Measurements from ENCODE around the gene CREB5. TPM values are rescaled to one million over a fixed set of nuclear protein-coding genes. Genes with fewer than 3 reads are reported as not detected.

CREB5 gene
- polyA plus RNA-seq, 1 experiment, result 3.9 TPM

GRCh38 chr7:28643584-28644340 lies 231.4 kb downstream of the CREB5 start:
- TF ChIP-seq CTCF (IDR thresholded peaks at IDR 0.05; ENCODE audit: insufficient read depth, low read depth, low read length), result no peak
- Histone ChIP-seq H3K4me3 (ENCODE audit: low read depth, low read length) (no peak overlapping the region), H3K27me3 (ENCODE audit: control insufficient read depth, insufficient read depth, low read length) (no peaks in the 10 kb centered on the region; the same call in 1 of the 2 replicates), H3K36me3 (ENCODE audit: control insufficient read depth, insufficient read depth, low read length) (no peaks in the 10 kb centered on the region)
- ChIA-PET CTCF (no interaction called here), POLR2A (no interaction called here)
- DNase-seq (ENCODE audit: low read depth), result no peak

GRCh38 chr7:28645866-28646265 lies 233.5 kb downstream of the CREB5 start:
- DNase-seq (ENCODE audit: low read depth), result no peak
- no peak overlapping the region for H3K4me3 ChIP-seq (ENCODE audit: low read depth, low read length)
- ChIA-PET CTCF (interaction anchor here (1.0 to 1.4 kb wide), 2 partner anchors 11 to 16 kb away, joined by 3 read pairs; no protein-coding TSS in a partner anchor), POLR2A (no interaction called here)
- H3K36me3 ChIP-seq (ENCODE audit: control insufficient read depth, insufficient read depth, low read length), result no peaks in the 10 kb centered on the region
- H3K27me3 ChIP-seq (ENCODE audit: control insufficient read depth, insufficient read depth, low read length), result no peaks in the 10 kb centered on the region; the same call in 1 of the 2 replicates
- TF ChIP-seq CTCF (IDR thresholded peaks at IDR 0.05; ENCODE audit: insufficient read depth, low read depth, low read length), result no peak

- no peak for DNase-seq (ENCODE audit: low read depth)
- Histone ChIP-seq H3K4me3 (ENCODE audit: low read depth, low read length) (no peak overlapping the region), H3K36me3 (ENCODE audit: control insufficient read depth, insufficient read depth, low read length) (no peaks in the 10 kb centered on the region), H3K27me3 (ENCODE audit: control insufficient read depth, insufficient read depth, low read length) (no peaks in the 10 kb centered on the region; the same call in 1 of the 2 replicates)
- CTCF ChIA-PET, result interaction anchor here (1.4 kb wide), 1 partner anchor 16 kb away, joined by 3 read pairs; no protein-coding TSS in a partner anchor
- POLR2A ChIA-PET, result interaction anchor here (0.7 kb wide), 1 partner anchor 9 kb away, joined by 3 read pairs; no protein-coding TSS in a partner anchor
- no peak for TF ChIP-seq CTCF (IDR thresholded peaks at IDR 0.05; ENCODE audit: insufficient read depth, low read depth, low read length)
Measured at GRCh38 chr7:28646376-28647075, 234.2 kb downstream of the CREB5 start.

- ChIA-PET POLR2A (interaction anchor here (0.7 kb wide), 1 partner anchor 8 kb away, joined by 3 read pairs; no protein-coding TSS in a partner anchor), CTCF (interaction anchor here (1.4 kb wide), 1 partner anchor 15 kb away, joined by 3 read pairs; no protein-coding TSS in a partner anchor)
- no peak for TF ChIP-seq CTCF (IDR thresholded peaks at IDR 0.05; ENCODE audit: insufficient read depth, low read depth, low read length)
- no peak for DNase-seq (ENCODE audit: low read depth)
- Histone ChIP-seq H3K4me3 (ENCODE audit: low read depth, low read length) (no peak overlapping the region), H3K36me3 (ENCODE audit: control insufficient read depth, insufficient read depth, low read length) (no peaks in the 10 kb centered on the region), H3K27me3 (ENCODE audit: control insufficient read depth, insufficient read depth, low read length) (no peaks in the 10 kb centered on the region; the same call in 1 of the 2 replicates)
Measured at GRCh38 chr7:28647076-28647421, 234.7 kb downstream of the CREB5 start.

GRCh38 chr7:28649189-28649588 lies 236.9 kb downstream of the CREB5 start:
- H3K36me3 ChIP-seq (ENCODE audit: control insufficient read depth, insufficient read depth, low read length), result no peaks in the 10 kb centered on the region
- ChIA-PET CTCF (no interaction called here), POLR2A (no interaction called here)
- TF ChIP-seq CTCF (IDR thresholded peaks at IDR 0.05; ENCODE audit: insufficient read depth, low read depth, low read length), result no peak
- H3K4me3 ChIP-seq (ENCODE audit: low read depth, low read length), result no peak overlapping the region
- H3K27me3 ChIP-seq (ENCODE audit: control insufficient read depth, insufficient read depth, low read length), result no peaks in the 10 kb centered on the region
- no peak for DNase-seq (ENCODE audit: low read depth)

All from BJ (cell line).